GM12878 (cell line): ENCODE results near the gene PRUNE2. TPM values are rescaled to one million over a fixed set of nuclear protein-coding genes. Genes with fewer than 3 reads are reported as not detected.

Experiments
- ATAC-seq: fragments of 200-7000 bp; cut with Tn5 transposase; 3 replicates; pipeline ENCODE4 v1.9.1; 2020; ENCODE audit warnings: mild to moderate bottlenecking, moderate library complexity
- BruUV-seq: library from RNA; stranded (reverse); fragments of 400-500 nt; replicated peaks from 2 replicates; lab custom pipeline; 2021; lab: Mats Ljungman, UMichigan
- CTCF ChIA-PET: fragments of 300-600 bp; sonication (Branson Sonifier 250); formaldehyde crosslinking; extraction: SDS; loops from one replicate; lab custom pipeline; 2021; ENCODE audit warnings: inconsistent platforms; lab: Yijun Ruan, JAX
- POLR2A ChIA-PET: fragments of 350-600 bp; formaldehyde crosslinking; extraction: SDS; loops from one replicate; lab custom pipeline; 2021; ENCODE audit warnings: inconsistent platforms; lab: Charles Lee
- RAD21 ChIA-PET: fragments of 300-600 bp; sonication (Branson Sonifier 250); formaldehyde crosslinking; loops from one replicate; lab custom pipeline; 2023; ENCODE audit warnings: antibody characterized with exemption; ENCODE audit not compliant: unreplicated experiment; lab: Charles Lee
- SMC1A ChIA-PET: fragments of 300-600 bp; sonication (Branson Sonifier 250); formaldehyde crosslinking; loops from one replicate; lab custom pipeline; 2023; ENCODE audit not compliant: unreplicated experiment, uncharacterized antibody; lab: Charles Lee
- DNase-seq: peaks from one replicate; pipeline ENCODE4 v3.0.0-alpha.2; 2011; ENCODE audit warnings: low read depth, low spot score
- FAIRE-seq: peaks from 3 replicates; lab custom pipeline; 2011; peaks lifted over from hg19 to GRCh38; lab: Jason Lieb, UNC
- H2AFZ ChIP-seq: 2 replicates; pipeline ENCODE4 v1.6.0; 2011; ENCODE audit warnings: low read depth, low read length, control low read depth; ENCODE audit not compliant: control insufficient read depth
- H3K27ac ChIP-seq: 2 replicates; pipeline ENCODE4 v1.5.1; 2011; ENCODE audit warnings: control low read depth; ENCODE audit not compliant: control insufficient read depth, insufficient read depth
- H3K27me3 ChIP-seq, 2 experiments: replicated peaks in 1 of 2; 2 replicates each; pipeline versions ENCODE4 v1.6.0 to v1.6.1; 2011; ENCODE audit warnings: low read length in 1 of 2; ENCODE audit not compliant: control insufficient read depth in 2 of 2, insufficient read depth in 2 of 2
- H3K36me3 ChIP-seq, 2 experiments: 2 replicates each; pipeline ENCODE4 v1.5.1; 2011; ENCODE audit warnings: low read length in 1 of 2; ENCODE audit not compliant: control insufficient read depth in 2 of 2, insufficient read depth in 2 of 2
- H3K4me1 ChIP-seq: 2 replicates; pipeline ENCODE4 v1.6.1; 2011; ENCODE audit warnings: mild to moderate bottlenecking, low read length, moderate library complexity, mixed read lengths; ENCODE audit not compliant: control insufficient read depth, insufficient read depth
- H3K4me2 ChIP-seq: 2 replicates; pipeline ENCODE4 v1.6.0; 2011; ENCODE audit warnings: control low read depth; ENCODE audit not compliant: control insufficient read depth, insufficient read depth
- H3K4me3 ChIP-seq: fragments of 200-600 bp; sonication (generic); 2 replicates; pipeline ENCODE4 v1.5.1; 2016
- H3K79me2 ChIP-seq: 2 replicates; pipeline ENCODE4 v1.6.0; 2011; ENCODE audit warnings: low read length; ENCODE audit not compliant: control insufficient read depth, insufficient read depth
- H3K9ac ChIP-seq: 2 replicates; pipeline ENCODE4 v1.8.0; 2011; ENCODE audit warnings: low read length, control low read depth, mixed read lengths; ENCODE audit not compliant: control insufficient read depth, insufficient read depth
- H3K9me3 ChIP-seq: replicated peaks from 3 replicates; pipeline ENCODE4 v1.5.1; 2011; ENCODE audit warnings: mild to moderate bottlenecking, low read length; ENCODE audit not compliant: control insufficient read depth, insufficient read depth
- H4K20me1 ChIP-seq: 2 replicates; pipeline ENCODE4 v1.6.0; 2011; ENCODE audit not compliant: control insufficient read depth, insufficient read depth
- BACH1 ChIP-seq: fragments of 450-650 bp; IDR thresholded peaks from 2 replicates; pipeline ENCODE4 v1.6.1; 2017; ENCODE audit warnings: mild to moderate bottlenecking, borderline replicate concordance
- BCL11A ChIP-seq: IDR thresholded peaks from 2 replicates; pipeline ENCODE4 v1.6.1; 2011; ENCODE audit warnings: low read depth, low read length
- CHD2 ChIP-seq: IDR thresholded peaks from 2 replicates; pipeline ENCODE4 v1.6.1; 2011; ENCODE audit warnings: low read depth, low read length, improper control_type of control experiment, borderline replicate concordance
- ESRRA ChIP-seq: IDR thresholded peaks from 2 replicates; pipeline ENCODE4 v1.6.1; 2012; ENCODE audit warnings: mild to moderate bottlenecking, low read length, improper control_type of control experiment
- MTA2 ChIP-seq: fragments of 450-650 bp; IDR thresholded peaks from 2 replicates; pipeline ENCODE4 v1.6.1; 2016; ENCODE audit warnings: low read depth, mild to moderate bottlenecking, moderate library complexity
- RCOR1 ChIP-seq: conservative IDR thresholded peaks from 2 replicates; pipeline ENCODE4 v1.6.1; 2012; ENCODE audit warnings: low read depth, low read length, improper control_type of control experiment
- RELA ChIP-seq: fragments of 450-650 bp; IDR thresholded peaks from 2 replicates; pipeline ENCODE4 v1.8.0; 2014; ENCODE audit warnings: borderline replicate concordance; ENCODE audit not compliant: partially characterized antibody
- SMAD1 ChIP-seq: fragments of 450-650 bp; IDR thresholded peaks from 2 replicates; pipeline ENCODE4 v1.6.1; 2018; ENCODE audit warnings: mild to moderate bottlenecking, low read depth; ENCODE audit not compliant: partially characterized antibody
- SPI1 ChIP-seq: IDR thresholded peaks from 2 replicates; pipeline ENCODE4 v1.6.1; 2011; ENCODE audit warnings: low read depth, mild to moderate bottlenecking, low read length, moderate library complexity, borderline replicate concordance; ENCODE audit not compliant: insufficient read depth
- STAT1 ChIP-seq: fragments of 450-650 bp; conservative IDR thresholded peaks from 2 replicates; pipeline ENCODE4 v1.6.1; 2014; ENCODE audit warnings: antibody characterized with exemption, mild to moderate bottlenecking
- YY1 ChIP-seq: IDR thresholded peaks from 2 replicates; pipeline ENCODE4 v1.6.1; 2011; ENCODE audit warnings: low read depth, mild to moderate bottlenecking, low read length
- WGBS: methylation state at CpG from one replicate; pipeline ENCODE4 v1.1.6; 2016; ENCODE audit warnings: low lambda C conversion rate; ENCODE audit not compliant: insufficient replicate concordance, insufficient coverage; ENCODE audit errors: missing lambda C conversion rate; 5-methylcytosine and 5-hydroxymethylcytosine counted together
- in situ Hi-C: fragments of 300-500 bp; cut with MboI; formaldehyde crosslinking; loops from 9 replicates; pipeline ENCODE4 v1.14.3; 2018; ENCODE audit warnings: mixed read lengths
- intact Hi-C: fragments of 100-400 bp; cut with micrococcal nuclease; formaldehyde crosslinking; loops from one replicate; pipeline ENCODE4 v1.14.2; 2022; ENCODE audit not compliant: unreplicated experiment
- polyA plus RNA-seq, 11 experiments: library from polyadenylated mRNA; depleted of rRNA in 4 of 11; unstranded in 6 of 11; stranded (reverse) in 5 of 11; fragments of >200 nt; fragmentation: Nextera tagmentation in 4 of 11; fragmentation: Illumina TruSeq in 1 of 11; extraction: Ambion mirVana in 4 of 11; extraction: Trizol in 1 of 11; gene quantifications; 1 replicate in 1 of 11; 2 replicates in 10 of 11; pipeline versions ENCODE4 v1.2.1 to v1.2.3, GENCODE V29; 2011 to 2016; ENCODE audit warnings: inconsistent platforms in 2 of 11, missing spikeins in 2 of 11, low read depth in 1 of 11
- total RNA-seq, 4 experiments: library from RNA; depleted of rRNA in 3 of 4; stranded (reverse); fragments of >200 nt in 3 of 4; fragmentation: Illumina TruSeq in 1 of 4; extraction: Trizol in 1 of 4; gene quantifications; 2 replicates each; pipeline versions ENCODE4 v1.2.1 to v1.2.3, GENCODE V29; 2013 to 2021
- TF ChIP-seq, protein P1 (sequence below): fragments of 450-650 bp; IDR thresholded peaks from 2 replicates; pipeline ENCODE4 v1.6.1; 2017; ENCODE audit warnings: mild to moderate bottlenecking

PRUNE2 gene
- total and polyA plus RNA-seq, 10 of the 15 experiments (the other 5 are each of a cell fraction or from before 2014, with no cell fraction given): 0.07 to 0.63 (median 0.25) TPM

DNA sequence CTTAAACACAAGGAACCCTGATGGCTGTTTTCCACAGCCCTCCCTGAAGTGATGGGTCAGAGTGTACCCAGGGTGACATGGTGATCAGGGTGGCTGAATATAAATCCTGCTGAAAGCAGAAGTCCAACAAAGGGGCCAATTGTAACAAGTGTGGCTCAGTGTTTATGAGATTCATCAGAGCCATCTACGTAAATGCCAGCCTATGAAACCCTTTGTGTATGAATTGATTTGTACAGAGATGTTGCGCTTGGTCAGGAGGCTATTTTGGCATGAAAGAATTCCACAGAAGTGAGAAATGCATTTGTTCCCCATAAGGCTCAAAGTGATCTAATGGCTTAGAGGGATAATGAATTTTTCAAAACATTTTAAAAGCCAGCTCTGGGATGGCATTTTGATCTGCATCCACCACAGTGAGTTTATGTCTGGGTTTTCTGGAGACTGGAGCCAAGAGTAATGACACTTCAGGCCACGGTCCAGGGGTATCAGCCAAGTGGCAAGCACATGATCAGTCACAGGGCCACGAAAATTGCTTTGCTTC is 12.4 kb downstream of the PRUNE2 start:
- DNase-seq (no peak), FAIRE-seq (no peak), ATAC-seq (no peak)
- ChIA-PET POLR2A (no interaction called here), SMC1A (no interaction called here), CTCF (no interaction called here), RAD21 (no interaction called here)
- Histone ChIP-seq H3K79me2 (no peaks in the 10 kb centered on the region), H3K4me1 (0 out of 2 replicates have a peak, but pooled peaks cover 2% of the 10 kb centered on the region), H3K36me3 (no peaks in the 10 kb centered on the region), H2AFZ (no peak overlapping the region), H3K4me2 (no peak overlapping the region), H3K27me3 (peaks cover 0 to 7% of the 10 kb centered on the region in 2 experiments; a peak in 2 of 4 replicates), H3K9ac (no peak overlapping the region), H3K27ac (no peak overlapping the region), H3K4me3 (no peak overlapping the region), H3K9me3 (no peaks in the 10 kb centered on the region), H4K20me1 (no peaks in the 10 kb centered on the region)
- in situ Hi-C loops: no loop called here
- intact Hi-C loops: no loop called here
- no TSS peak for BruUV-seq
- 39% methylated on average over 4 of the region's 4 CpGs for WGBS
- no peak for TF ChIP-seq RCOR1
- no peak for TF ChIP-seq BACH1
- no peak for TF ChIP-seq MTA2
- no peak for TF ChIP-seq ESRRA
- TF ChIP-seq YY1: no peak
- no peak for TF ChIP-seq STAT1
- TF ChIP-seq SMAD1: no peak

DNA sequence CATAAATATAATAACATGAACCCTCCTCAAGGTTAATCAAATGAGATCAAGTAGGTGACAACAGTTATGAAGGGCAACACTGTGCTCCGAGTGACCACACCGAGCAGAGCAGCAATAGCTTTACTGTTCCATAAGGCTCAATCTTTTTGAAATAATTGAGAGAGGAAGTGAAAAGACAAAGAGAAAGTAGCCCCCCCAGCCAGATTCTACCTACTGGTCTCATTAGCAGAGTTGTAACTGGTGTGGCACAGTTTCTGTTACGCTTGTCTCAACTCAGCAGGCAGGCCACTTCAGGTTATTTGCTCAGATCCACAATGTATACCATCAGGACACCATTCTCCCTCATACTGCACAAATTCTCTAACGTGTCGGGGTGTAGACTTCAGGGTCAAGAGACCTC is 14.0 kb downstream of the PRUNE2 start:
- no peaks in the 10 kb centered on the region for H3K36me3 ChIP-seq
- H3K27me3 ChIP-seq: no peaks in the 10 kb centered on the region; a peak in 1 of 4 replicates
- ChIA-PET POLR2A (no interaction called here), SMC1A (no interaction called here), CTCF (no interaction called here), RAD21 (no interaction called here)
- no peak overlapping the region for H3K4me2 ChIP-seq
- H3K27ac ChIP-seq: no peak overlapping the region
- H3K79me2 ChIP-seq: no peaks in the 10 kb centered on the region
- H2AFZ ChIP-seq: no peak overlapping the region
- H3K9me3 ChIP-seq: no peaks in the 10 kb centered on the region
- H3K4me1 ChIP-seq: peaks cover 6% of the 10 kb centered on the region; the same call in 1 of the 2 replicates
- H3K4me3 ChIP-seq: no peak overlapping the region
- DNase-seq: no peak
- WGBS: 39% methylated on average over 5 of the region's 5 CpGs
- TF ChIP-seq SPI1: peak; percentile 88
- TF ChIP-seq, protein P1, sequence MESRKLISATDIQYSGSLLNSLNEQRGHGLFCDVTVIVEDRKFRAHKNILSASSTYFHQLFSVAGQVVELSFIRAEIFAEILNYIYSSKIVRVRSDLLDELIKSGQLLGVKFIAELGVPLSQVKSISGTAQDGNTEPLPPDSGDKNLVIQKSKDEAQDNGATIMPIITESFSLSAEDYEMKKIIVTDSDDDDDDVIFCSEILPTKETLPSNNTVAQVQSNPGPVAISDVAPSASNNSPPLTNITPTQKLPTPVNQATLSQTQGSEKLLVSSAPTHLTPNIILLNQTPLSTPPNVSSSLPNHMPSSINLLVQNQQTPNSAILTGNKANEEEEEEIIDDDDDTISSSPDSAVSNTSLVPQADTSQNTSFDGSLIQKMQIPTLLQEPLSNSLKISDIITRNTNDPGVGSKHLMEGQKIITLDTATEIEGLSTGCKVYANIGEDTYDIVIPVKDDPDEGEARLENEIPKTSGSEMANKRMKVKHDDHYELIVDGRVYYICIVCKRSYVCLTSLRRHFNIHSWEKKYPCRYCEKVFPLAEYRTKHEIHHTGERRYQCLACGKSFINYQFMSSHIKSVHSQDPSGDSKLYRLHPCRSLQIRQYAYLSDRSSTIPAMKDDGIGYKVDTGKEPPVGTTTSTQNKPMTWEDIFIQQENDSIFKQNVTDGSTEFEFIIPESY: no peak
- TF ChIP-seq RELA: no peak
- TF ChIP-seq BCL11A: 0 out of 2 replicates have a peak, but pooled peaks have one; percentile 12
- no peak for TF ChIP-seq CHD2
- intact Hi-C loops (no loop called here), in situ Hi-C loops (no loop called here)
- BruUV-seq: no TSS peak
- H3K9ac ChIP-seq: no peak overlapping the region
- FAIRE-seq: peak; percentile 23
- peak; percentile 81 for ATAC-seq
- no peaks in the 10 kb centered on the region for H4K20me1 ChIP-seq
